ENCODE results near the gene TECTA. TPM values are rescaled to one million over a fixed set of nuclear protein-coding genes. Genes with fewer than 3 reads are reported as not detected.

Gene TECTA
- total and polyA plus RNA-seq, 8 donors, result 0.18 to 0.73 (median 0.35) TPM

DNA sequence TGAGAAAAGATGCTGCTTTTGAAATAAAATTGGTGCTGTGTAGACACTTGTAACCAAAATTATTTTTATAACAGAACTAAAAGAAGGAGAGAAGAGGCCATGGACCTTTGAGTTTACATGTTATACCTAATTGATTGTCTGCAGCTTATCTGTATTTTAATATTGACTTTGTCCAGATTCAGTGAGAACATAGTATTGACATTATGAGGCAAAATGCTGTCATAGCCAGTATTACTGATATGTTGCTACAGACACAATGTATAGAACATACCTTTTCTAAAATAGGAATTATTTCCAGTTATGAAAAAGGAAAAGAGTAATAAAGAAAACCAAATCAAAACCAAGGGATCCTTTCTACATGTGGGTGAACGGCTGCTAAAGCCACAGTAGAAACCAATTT, 11.5 kb upstream of the TECTA start:
- DNase-seq (no peak), FAIRE-seq (no peak), ATAC-seq (peak in 1 of 4 donors; percentile 35)
- 93 to 100% methylated on average over 1 of the region's 1 CpG for WGBS, 2 donors
- Histone ChIP-seq H3K4me1 (peaks cover 0 to 10% (median 5%) of the 10 kb centered on the region in 3 donors), H3K27ac (no peak overlapping the region), H3K4me3 (no peak overlapping the region), H3K36me3 (no peaks in the 10 kb centered on the region), H3K9me3 (no peaks in the 10 kb centered on the region), H3K27me3 (no peaks in the 10 kb centered on the region)
- TF ChIP-seq, protein P1, sequence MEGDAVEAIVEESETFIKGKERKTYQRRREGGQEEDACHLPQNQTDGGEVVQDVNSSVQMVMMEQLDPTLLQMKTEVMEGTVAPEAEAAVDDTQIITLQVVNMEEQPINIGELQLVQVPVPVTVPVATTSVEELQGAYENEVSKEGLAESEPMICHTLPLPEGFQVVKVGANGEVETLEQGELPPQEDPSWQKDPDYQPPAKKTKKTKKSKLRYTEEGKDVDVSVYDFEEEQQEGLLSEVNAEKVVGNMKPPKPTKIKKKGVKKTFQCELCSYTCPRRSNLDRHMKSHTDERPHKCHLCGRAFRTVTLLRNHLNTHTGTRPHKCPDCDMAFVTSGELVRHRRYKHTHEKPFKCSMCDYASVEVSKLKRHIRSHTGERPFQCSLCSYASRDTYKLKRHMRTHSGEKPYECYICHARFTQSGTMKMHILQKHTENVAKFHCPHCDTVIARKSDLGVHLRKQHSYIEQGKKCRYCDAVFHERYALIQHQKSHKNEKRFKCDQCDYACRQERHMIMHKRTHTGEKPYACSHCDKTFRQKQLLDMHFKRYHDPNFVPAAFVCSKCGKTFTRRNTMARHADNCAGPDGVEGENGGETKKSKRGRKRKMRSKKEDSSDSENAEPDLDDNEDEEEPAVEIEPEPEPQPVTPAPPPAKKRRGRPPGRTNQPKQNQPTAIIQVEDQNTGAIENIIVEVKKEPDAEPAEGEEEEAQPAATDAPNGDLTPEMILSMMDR (IDR thresholded peaks at IDR 0.05), result no peak
- intact Hi-C loops (cut with DNase I), result no loop called here

GRCh38 chr11:121090145-121090721, 10.8 kb upstream of the TECTA start:
- TF ChIP-seq, protein P1 (IDR thresholded peaks at IDR 0.05), result no peak
- H3K36me3 ChIP-seq, result no peaks in the 10 kb centered on the region
- ATAC-seq, result no peak
- no peak overlapping the region for H3K4me3 ChIP-seq
- no peaks in the 10 kb centered on the region for H3K9me3 ChIP-seq
- H3K4me1 ChIP-seq, result peaks cover 0 to 10% (median 5%) of the 10 kb centered on the region in 3 donors
- intact Hi-C loops (cut with DNase I), result no loop called here
- 94 to 96% methylated on average over 5 of the region's 5 CpGs for WGBS, 2 donors
- no peaks in the 10 kb centered on the region for H3K27me3 ChIP-seq
- no peak overlapping the region for H3K27ac ChIP-seq
- no peak for FAIRE-seq
- DNase-seq, result no peak

- TF ChIP-seq, protein P1 (IDR thresholded peaks at IDR 0.05), result no peak
- H3K4me1 ChIP-seq, result peaks cover 0 to 10% (median 5%) of the 10 kb centered on the region in 3 donors
- no peak overlapping the region for H3K4me3 ChIP-seq
- peak in 1 of 4 donors; percentile 59 for ATAC-seq
- intact Hi-C loops (cut with DNase I), result no loop called here
- no peak overlapping the region for H3K27ac ChIP-seq
- H3K9me3 ChIP-seq, result no peaks in the 10 kb centered on the region
- no peak for FAIRE-seq
- WGBS, 2 donors, result 92 to 95% methylated on average over 3 of the region's 3 CpGs
- no peaks in the 10 kb centered on the region for H3K36me3 ChIP-seq
- H3K27me3 ChIP-seq, result no peaks in the 10 kb centered on the region
- DNase-seq, result no peak
Observed at GRCh38 chr11:121091492-121092152, 9.4 kb upstream of the TECTA start.

GRCh38 chr11:121095561-121095960, 5.5 kb upstream of the TECTA start:
- intact Hi-C loops (cut with DNase I), result no loop called here
- Histone ChIP-seq H3K4me3 (no peak overlapping the region), H3K4me1 (no peaks in the 10 kb centered on the region), H3K9me3 (no peaks in the 10 kb centered on the region), H3K27me3 (no peaks in the 10 kb centered on the region), H3K36me3 (no peaks in the 10 kb centered on the region), H3K27ac (no peak overlapping the region)
- FAIRE-seq, result no peak
- ATAC-seq, result no peak
- no peak for DNase-seq
- TF ChIP-seq, protein P1 (IDR thresholded peaks at IDR 0.05), result no peak
- WGBS, 2 donors, result 84 to 93% methylated on average over 1 of the region's 1 CpG

DNA sequence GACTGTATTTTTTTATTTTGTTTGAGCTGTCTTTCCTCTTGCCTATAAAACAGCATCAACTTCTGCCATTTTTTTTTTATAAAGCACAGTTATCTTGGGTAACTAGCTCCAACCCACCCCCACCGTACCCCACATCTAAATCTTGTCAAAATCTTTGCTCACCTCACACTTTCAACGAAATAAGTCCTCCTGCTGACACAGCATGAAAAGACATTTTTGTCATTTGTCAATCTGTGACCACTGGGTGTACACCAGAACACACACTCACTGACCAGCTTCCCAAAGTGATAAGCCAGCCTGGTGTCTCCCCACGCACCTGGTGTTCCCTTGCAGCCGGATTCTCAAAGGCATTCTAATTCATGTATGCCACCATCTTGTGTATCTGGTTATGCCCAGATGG, 1.7 kb upstream of the TECTA start:
- no peaks in the 10 kb centered on the region for H3K4me1 ChIP-seq
- no peak overlapping the region for H3K4me3 ChIP-seq
- no peaks in the 10 kb centered on the region for H3K9me3 ChIP-seq
- FAIRE-seq (no peak), ATAC-seq (no peak), DNase-seq (no peak)
- H3K27me3 ChIP-seq, result no peaks in the 10 kb centered on the region
- no peaks in the 10 kb centered on the region for H3K36me3 ChIP-seq
- intact Hi-C loops (cut with DNase I), result no loop called here
- WGBS, 2 donors, result 78 to 90% methylated on average over 4 of the region's 4 CpGs
- TF ChIP-seq, protein P1 (IDR thresholded peaks at IDR 0.05), result no peak
- H3K27ac ChIP-seq, result no peak overlapping the region

Measured in pancreas (tissue), 10 donors.